ENCODE measurements around the gene EVPL. TPM values are rescaled to one million over a fixed set of nuclear protein-coding genes. Genes with fewer than 3 reads are reported as not detected.
A peak's percentile ranks its signal among the peaks of the same experiment; 100 is the strongest.
"Not testable (repeated sequence)": the region's sequence is repeated elsewhere in the genome, so short reads cannot be mapped to it uniquely, and the experiment has no call there.

EVPL gene
- polyA plus RNA-seq, 4 donors, result 10.7 to 66.4 (median 41.9) TPM

- FAIRE-seq (no peak), DNase-seq (no peak)
- Histone ChIP-seq H3K9me3 (ENCODE audit: control insufficient read depth in 2 of 2, insufficient read depth in 1 of 2, low read depth in 1 of 2, low read length in 1 of 2) (no peaks in the 10 kb centered on the region), H3K36me3 (ENCODE audit: control insufficient read depth in 3 of 3, insufficient read depth in 2 of 3, low read depth in 1 of 3, low read length in 3 of 3) (peaks cover 20 to 77% (median 26%) of the 10 kb centered on the region in 3 donors), H3K4me1 (ENCODE audit: control insufficient read depth in 3 of 3, insufficient read depth in 2 of 3, low read depth in 1 of 3, low read length in 2 of 3) (peaks cover 0 to 24% (median 0%) of the 10 kb centered on the region in 3 donors), H3K27ac (ENCODE audit: low read depth in 1 of 3, low read length in 2 of 3) (peak overlapping the region in 1 of 3 donors; percentile 82), H3K27me3 (ENCODE audit: control insufficient read depth in 3 of 3, insufficient read depth in 3 of 3, low read length in 3 of 3) (no peaks in the 10 kb centered on the region), H3K4me3 (ENCODE audit: low read depth in 1 of 3, low read length in 3 of 3) (no peak overlapping the region)
- WGBS, 3 donors, result 95 to 96% (median 95%) methylated on average over 15 of the region's 15 CpGs
These were observed 22.9 kb upstream of the EVPL start for GRCh38 chr17:76049836-76050537.

GRCh38 chr17:76049239-76049638 lies 22.1 kb upstream of the EVPL start:
- Histone ChIP-seq H3K9me3 (ENCODE audit: control insufficient read depth in 2 of 2, insufficient read depth in 1 of 2, low read depth in 1 of 2, low read length in 1 of 2) (no peaks in the 10 kb centered on the region), H3K36me3 (ENCODE audit: control insufficient read depth in 3 of 3, insufficient read depth in 2 of 3, low read depth in 1 of 3, low read length in 3 of 3) (peaks cover 20 to 78% (median 32%) of the 10 kb centered on the region in 3 donors), H3K4me3 (ENCODE audit: low read depth in 1 of 3, low read length in 3 of 3) (no peak overlapping the region), H3K27me3 (ENCODE audit: control insufficient read depth in 3 of 3, insufficient read depth in 3 of 3, low read length in 3 of 3) (no peaks in the 10 kb centered on the region), H3K4me1 (ENCODE audit: control insufficient read depth in 3 of 3, insufficient read depth in 2 of 3, low read depth in 1 of 3, low read length in 2 of 3) (peaks cover 0 to 24% (median 0%) of the 10 kb centered on the region in 3 donors), H3K27ac (ENCODE audit: low read depth in 1 of 3, low read length in 2 of 3) (no peak overlapping the region)
- WGBS, 3 donors, result 89 to 95% (median 95%) methylated on average over 3 of the region's 3 CpGs
- DNase-seq (no peak), FAIRE-seq (no peak)

- H3K4me1 ChIP-seq (ENCODE audit: control insufficient read depth in 3 of 3, insufficient read depth in 2 of 3, low read depth in 1 of 3, low read length in 2 of 3), result peaks cover 0 to 22% (median 0%) of the 10 kb centered on the region in 3 donors
- no peaks in the 10 kb centered on the region for H3K9me3 ChIP-seq (ENCODE audit: control insufficient read depth in 2 of 2, insufficient read depth in 1 of 2, low read depth in 1 of 2, low read length in 1 of 2)
- peaks cover 24 to 78% (median 32%) of the 10 kb centered on the region in 3 donors for H3K36me3 ChIP-seq (ENCODE audit: control insufficient read depth in 3 of 3, insufficient read depth in 2 of 3, low read depth in 1 of 3, low read length in 3 of 3)
- no peak overlapping the region for H3K27ac ChIP-seq (ENCODE audit: low read depth in 1 of 3, low read length in 2 of 3)
- H3K4me3 ChIP-seq (ENCODE audit: low read depth in 1 of 3, low read length in 3 of 3), result no peak overlapping the region
- WGBS, 3 donors, result 79 to 81% (median 80%) methylated on average over 9 of the region's 9 CpGs
- DNase-seq, result no peak
- H3K27me3 ChIP-seq (ENCODE audit: control insufficient read depth in 3 of 3, insufficient read depth in 3 of 3, low read length in 3 of 3), result no peaks in the 10 kb centered on the region
- no peak for FAIRE-seq
These were observed 21.6 kb upstream of the EVPL start for GRCh38 chr17:76048711-76049110.

- Histone ChIP-seq H3K9me3 (ENCODE audit: control insufficient read depth in 2 of 2, insufficient read depth in 1 of 2, low read depth in 1 of 2, low read length in 1 of 2) (no peaks in the 10 kb centered on the region), H3K27me3 (ENCODE audit: control insufficient read depth in 3 of 3, insufficient read depth in 3 of 3, low read length in 3 of 3) (no peaks in the 10 kb centered on the region), H3K36me3 (ENCODE audit: control insufficient read depth in 3 of 3, insufficient read depth in 2 of 3, low read depth in 1 of 3, low read length in 3 of 3) (peaks cover 23 to 79% (median 34%) of the 10 kb centered on the region in 3 donors), H3K4me3 (ENCODE audit: low read depth in 1 of 3, low read length in 3 of 3) (no peak overlapping the region), H3K27ac (ENCODE audit: low read depth in 1 of 3, low read length in 2 of 3) (no peak overlapping the region), H3K4me1 (ENCODE audit: control insufficient read depth in 3 of 3, insufficient read depth in 2 of 3, low read depth in 1 of 3, low read length in 2 of 3) (peaks cover 0 to 18% (median 0%) of the 10 kb centered on the region in 3 donors)
- 83 to 88% (median 87%) methylated on average over 9 of the region's 9 CpGs for WGBS, 3 donors
- no peak for DNase-seq
- FAIRE-seq, result no peak
These were observed 21.0 kb upstream of the EVPL start for GRCh38 chr17:76048025-76048605.

GRCh38 chr17:76046064-76046463 lies 19.0 kb upstream of the EVPL start:
- H3K4me1 ChIP-seq (ENCODE audit: control insufficient read depth in 3 of 3, insufficient read depth in 2 of 3, low read depth in 1 of 3, low read length in 2 of 3), result peaks cover 0 to 15% (median 0%) of the 10 kb centered on the region in 3 donors
- no peaks in the 10 kb centered on the region for H3K9me3 ChIP-seq (ENCODE audit: control insufficient read depth in 2 of 2, insufficient read depth in 1 of 2, low read depth in 1 of 2, low read length in 1 of 2)
- FAIRE-seq (no peak), DNase-seq (no peak)
- WGBS, 3 donors, result 87 to 92% (median 90%) methylated on average over 8 of the region's 8 CpGs
- peaks cover 34 to 90% (median 48%) of the 10 kb centered on the region in 3 donors for H3K36me3 ChIP-seq (ENCODE audit: control insufficient read depth in 3 of 3, insufficient read depth in 2 of 3, low read depth in 1 of 3, low read length in 3 of 3)
- no peak overlapping the region for H3K4me3 ChIP-seq (ENCODE audit: low read depth in 1 of 3, low read length in 3 of 3)
- no peaks in the 10 kb centered on the region for H3K27me3 ChIP-seq (ENCODE audit: control insufficient read depth in 3 of 3, insufficient read depth in 3 of 3, low read length in 3 of 3)
- H3K27ac ChIP-seq (ENCODE audit: low read depth in 1 of 3, low read length in 2 of 3), result no peak overlapping the region

- H3K27ac ChIP-seq (ENCODE audit: low read depth in 1 of 3, low read length in 2 of 3); H3K9me3 ChIP-seq (ENCODE audit: control insufficient read depth in 2 of 2, insufficient read depth in 1 of 2, low read depth in 1 of 2, low read length in 1 of 2); DNase-seq; H3K27me3 ChIP-seq (ENCODE audit: control insufficient read depth in 3 of 3, insufficient read depth in 3 of 3, low read length in 3 of 3); FAIRE-seq; H3K4me1 ChIP-seq (ENCODE audit: control insufficient read depth in 3 of 3, insufficient read depth in 2 of 3, low read depth in 1 of 3, low read length in 2 of 3); H3K4me3 ChIP-seq (ENCODE audit: low read depth in 1 of 3, low read length in 3 of 3): not testable (repeated sequence)
- WGBS, 3 donors, result 87 to 88% (median 87%) methylated on average over 11 of the region's 11 CpGs
- H3K36me3 ChIP-seq (ENCODE audit: control insufficient read depth in 3 of 3, insufficient read depth in 2 of 3, low read depth in 1 of 3, low read length in 3 of 3), result peaks cover 42 to 92% (median 50%) of the 10 kb centered on the region in 3 donors
These were observed 17.4 kb upstream of the EVPL start for GRCh38 chr17:76044475-76045007.

- H3K4me3 ChIP-seq (ENCODE audit: low read depth in 1 of 3, low read length in 3 of 3); H3K4me1 ChIP-seq (ENCODE audit: control insufficient read depth in 3 of 3, insufficient read depth in 2 of 3, low read depth in 1 of 3, low read length in 2 of 3); H3K27ac ChIP-seq (ENCODE audit: low read depth in 1 of 3, low read length in 2 of 3); H3K27me3 ChIP-seq (ENCODE audit: control insufficient read depth in 3 of 3, insufficient read depth in 3 of 3, low read length in 3 of 3); FAIRE-seq; H3K9me3 ChIP-seq (ENCODE audit: control insufficient read depth in 2 of 2, insufficient read depth in 1 of 2, low read depth in 1 of 2, low read length in 1 of 2); DNase-seq: not testable (repeated sequence)
- peaks cover 44 to 94% (median 46%) of the 10 kb centered on the region in 3 donors for H3K36me3 ChIP-seq (ENCODE audit: control insufficient read depth in 3 of 3, insufficient read depth in 2 of 3, low read depth in 1 of 3, low read length in 3 of 3)
- 94 to 98% (median 97%) methylated on average over 3 of the region's 3 CpGs for WGBS, 3 donors
These were observed 15.8 kb upstream of the EVPL start for GRCh38 chr17:76042868-76043267.

GRCh38 chr17:76040376-76040775 lies 13.3 kb upstream of the EVPL start:
- Histone ChIP-seq H3K4me1 (ENCODE audit: control insufficient read depth in 3 of 3, insufficient read depth in 2 of 3, low read depth in 1 of 3, low read length in 2 of 3) (peaks cover 0 to 9% (median 0%) of the 10 kb centered on the region in 3 donors), H3K9me3 (ENCODE audit: control insufficient read depth in 2 of 2, insufficient read depth in 1 of 2, low read depth in 1 of 2, low read length in 1 of 2) (no peaks in the 10 kb centered on the region), H3K27ac (ENCODE audit: low read depth in 1 of 3, low read length in 2 of 3) (no peak overlapping the region), H3K4me3 (ENCODE audit: low read depth in 1 of 3, low read length in 3 of 3) (no peak overlapping the region), H3K36me3 (ENCODE audit: control insufficient read depth in 3 of 3, insufficient read depth in 2 of 3, low read depth in 1 of 3, low read length in 3 of 3) (peaks cover 33 to 84% (median 42%) of the 10 kb centered on the region in 3 donors), H3K27me3 (ENCODE audit: control insufficient read depth in 3 of 3, insufficient read depth in 3 of 3, low read length in 3 of 3) (no peaks in the 10 kb centered on the region)
- 80 to 83% (median 83%) methylated on average over 6 of the region's 6 CpGs for WGBS, 3 donors
- FAIRE-seq, result no peak
- DNase-seq, result no peak
